Measurements from ENCODE around the gene CCT6A.
"Not testable (repeated sequence)": the region's sequence is repeated elsewhere in the genome, so short reads cannot be mapped to it uniquely, and the experiment has no call there.

The CCT6A gene, protein sequence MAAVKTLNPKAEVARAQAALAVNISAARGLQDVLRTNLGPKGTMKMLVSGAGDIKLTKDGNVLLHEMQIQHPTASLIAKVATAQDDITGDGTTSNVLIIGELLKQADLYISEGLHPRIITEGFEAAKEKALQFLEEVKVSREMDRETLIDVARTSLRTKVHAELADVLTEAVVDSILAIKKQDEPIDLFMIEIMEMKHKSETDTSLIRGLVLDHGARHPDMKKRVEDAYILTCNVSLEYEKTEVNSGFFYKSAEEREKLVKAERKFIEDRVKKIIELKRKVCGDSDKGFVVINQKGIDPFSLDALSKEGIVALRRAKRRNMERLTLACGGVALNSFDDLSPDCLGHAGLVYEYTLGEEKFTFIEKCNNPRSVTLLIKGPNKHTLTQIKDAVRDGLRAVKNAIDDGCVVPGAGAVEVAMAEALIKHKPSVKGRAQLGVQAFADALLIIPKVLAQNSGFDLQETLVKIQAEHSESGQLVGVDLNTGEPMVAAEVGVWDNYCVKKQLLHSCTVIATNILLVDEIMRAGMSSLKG

GRCh38 chr7:56051339-56052191 lies at the start of gene CCT6A, which contains the start of gene PSPH:
CCT6A (plus strand) TSS chr7:56051765; CDS start chr7:56051849, 84 bp downstream.
PSPH (minus strand) TSS chr7:56051444; CDS start chr7:56021212, 30,232 bp downstream.
- DNase-seq = peak; percentile 87 to 89

DNA sequence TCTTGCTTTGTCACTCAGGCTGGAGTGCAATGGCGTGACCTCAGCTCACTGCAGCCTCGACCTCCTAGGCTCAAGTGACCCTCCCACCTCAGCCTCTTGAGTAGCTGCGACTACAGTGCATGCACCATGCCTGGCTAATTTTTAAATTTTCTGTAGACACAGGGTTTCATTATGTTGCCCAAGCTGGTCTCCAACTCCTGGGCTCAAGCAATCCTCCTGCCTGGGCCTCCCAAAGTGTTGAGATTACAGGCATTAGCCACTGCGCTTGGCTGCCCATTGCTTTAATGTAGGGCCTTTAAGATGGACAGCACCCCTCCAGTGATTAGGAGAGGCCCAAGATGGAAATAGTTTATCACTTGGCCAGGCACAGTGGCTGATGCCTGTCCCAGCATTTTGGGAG lies 47.8 kb upstream of the CCT6A start:
- no peak for DNase-seq

DNA sequence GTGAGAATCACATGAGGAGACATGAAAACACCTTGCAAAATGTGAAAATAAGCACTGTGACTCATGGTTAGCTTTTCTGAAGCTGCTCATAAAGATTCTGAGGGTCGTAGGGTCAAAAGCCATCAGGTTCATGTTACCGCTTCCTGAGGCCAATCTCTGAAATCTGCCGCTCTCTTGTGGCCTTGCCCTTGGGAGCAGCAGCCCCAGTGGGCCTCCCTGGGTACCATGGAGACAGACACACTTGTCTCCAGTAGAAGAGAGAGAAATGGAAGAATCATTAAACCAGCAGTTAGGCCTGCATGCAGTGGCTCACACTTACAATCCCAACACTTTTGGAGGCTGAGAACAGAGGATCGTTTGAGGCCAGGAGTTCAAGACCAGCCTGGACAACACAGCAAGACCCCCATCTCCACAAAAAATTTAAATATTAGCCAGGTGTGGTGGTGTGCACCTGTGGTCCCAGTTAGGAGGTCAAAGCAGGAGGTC lies 44.4 kb upstream of the CCT6A start:
- no peak for DNase-seq

GRCh38 chr7:56007891-56008290 lies 43.7 kb upstream of the CCT6A start:
- no peak for DNase-seq

DNA sequence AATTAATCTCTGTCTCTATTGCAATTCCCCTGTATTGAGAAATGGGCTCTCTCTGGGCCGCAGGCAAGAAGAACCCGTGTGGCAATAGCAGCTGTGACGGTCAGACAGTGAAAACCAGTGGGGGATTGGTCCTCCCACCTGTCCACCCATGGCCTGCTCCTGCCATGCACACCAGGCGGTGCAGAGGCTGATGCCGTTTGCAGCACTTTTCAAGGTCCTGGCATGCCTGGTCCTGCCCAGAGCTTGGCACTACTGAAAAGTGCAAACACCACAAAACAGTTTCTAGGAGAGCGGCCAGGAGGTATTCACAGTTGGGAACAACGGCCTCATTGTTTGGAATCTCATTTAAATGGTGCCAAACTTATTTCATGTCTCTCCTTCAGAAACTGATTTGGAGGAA lies 41.9 kb upstream of the CCT6A start:
- DNase-seq = no peak

DNA sequence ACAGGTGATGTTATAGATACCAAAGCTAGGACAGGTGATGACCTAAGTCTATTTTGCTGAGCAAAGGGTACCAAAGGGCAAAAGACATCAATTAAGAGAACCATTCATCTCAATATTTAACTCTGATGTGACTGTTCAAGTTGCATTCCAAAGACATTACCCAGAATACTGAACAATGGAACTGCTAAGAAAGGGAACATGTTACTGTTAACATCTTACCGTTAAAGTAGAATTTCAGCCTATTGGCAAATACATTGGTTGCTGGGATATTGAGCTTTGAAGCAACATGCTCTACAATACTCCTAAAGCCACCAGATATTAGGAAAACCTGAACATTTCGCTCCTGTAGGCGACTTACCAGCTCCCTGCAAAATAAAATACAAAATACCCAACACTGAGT lies 34.5 kb upstream of the CCT6A start:
- not testable (repeated sequence) for DNase-seq

DNA sequence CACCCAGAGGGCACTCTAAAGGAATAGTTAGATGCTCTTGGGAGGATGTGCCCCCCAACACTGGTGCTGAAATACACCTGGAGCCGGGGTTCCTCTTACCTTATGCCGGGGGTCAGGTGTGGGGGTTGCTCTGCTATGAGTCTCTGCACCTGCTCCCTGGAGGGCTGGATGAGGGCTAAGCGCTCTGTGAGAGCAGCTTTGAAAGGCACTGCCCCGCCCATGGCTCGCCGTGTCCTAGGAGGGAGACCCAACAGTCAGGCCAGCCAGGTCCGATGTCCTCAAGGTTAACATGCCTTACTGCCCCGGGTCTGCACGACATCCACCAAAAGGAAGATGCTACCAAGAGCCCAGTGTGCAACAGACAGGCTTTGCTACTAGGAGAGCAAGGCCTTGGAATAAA lies 32.1 kb upstream of the CCT6A start:
- no peak for DNase-seq

GRCh38 chr7:56023500-56023899 lies 28.1 kb upstream of the CCT6A start:
- DNase-seq = no peak

GRCh38 chr7:56026538-56026937 lies 25.0 kb upstream of the CCT6A start:
- DNase-seq = no peak

DNA sequence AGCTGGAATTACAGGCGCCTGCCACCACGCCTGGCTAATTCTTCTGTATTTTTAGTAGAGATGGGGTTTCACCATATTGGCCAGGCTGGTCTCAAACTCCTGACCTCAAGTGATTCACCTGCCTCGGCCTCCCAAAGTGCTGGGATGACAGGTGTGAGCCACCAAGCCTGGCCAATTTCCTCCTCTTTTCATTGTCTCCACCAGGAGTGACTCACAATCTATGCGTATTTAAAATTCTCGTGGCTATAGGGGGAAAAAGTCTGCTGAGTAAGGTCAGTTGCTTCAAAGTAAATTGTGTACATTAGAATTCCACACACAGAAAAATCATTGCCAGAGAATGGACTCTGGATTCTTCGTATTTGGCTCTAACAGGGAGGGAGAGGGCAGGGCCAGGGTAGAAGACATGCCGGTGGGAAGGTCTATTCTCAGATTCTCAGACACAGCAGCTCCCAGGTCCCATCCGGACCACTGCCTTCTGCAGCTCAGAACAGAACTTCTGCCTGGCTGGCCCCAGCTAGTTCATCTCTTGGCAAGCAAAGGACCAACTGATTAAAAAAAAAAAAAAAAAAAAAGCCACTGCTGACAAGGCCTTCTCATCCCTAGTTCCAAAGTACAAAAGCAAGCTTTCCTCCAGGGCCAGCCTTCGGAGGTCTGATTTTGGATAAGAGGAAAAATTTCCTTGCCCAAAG lies 22.5 kb upstream of the CCT6A start:
- no peak for DNase-seq

DNA sequence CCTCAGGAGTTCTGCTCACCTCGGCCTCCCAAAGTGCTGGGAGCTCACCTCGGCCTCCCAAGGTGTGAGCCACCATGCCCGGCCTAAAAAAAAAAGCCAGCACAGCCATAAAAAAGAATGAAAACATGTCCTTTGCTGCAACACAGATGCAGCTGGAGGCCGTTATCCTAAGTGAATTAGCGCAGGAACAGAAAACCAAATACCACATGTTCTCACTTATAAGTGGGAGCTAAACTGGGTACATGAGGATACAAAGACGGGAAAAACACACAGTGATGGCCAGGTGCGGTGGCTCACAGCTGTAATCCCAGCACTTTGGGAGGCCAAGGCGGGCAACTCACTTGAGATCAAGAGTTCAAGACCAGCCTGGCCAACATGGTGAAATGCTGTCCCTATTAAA lies 21.2 kb upstream of the CCT6A start:
- no peak for DNase-seq

DNA sequence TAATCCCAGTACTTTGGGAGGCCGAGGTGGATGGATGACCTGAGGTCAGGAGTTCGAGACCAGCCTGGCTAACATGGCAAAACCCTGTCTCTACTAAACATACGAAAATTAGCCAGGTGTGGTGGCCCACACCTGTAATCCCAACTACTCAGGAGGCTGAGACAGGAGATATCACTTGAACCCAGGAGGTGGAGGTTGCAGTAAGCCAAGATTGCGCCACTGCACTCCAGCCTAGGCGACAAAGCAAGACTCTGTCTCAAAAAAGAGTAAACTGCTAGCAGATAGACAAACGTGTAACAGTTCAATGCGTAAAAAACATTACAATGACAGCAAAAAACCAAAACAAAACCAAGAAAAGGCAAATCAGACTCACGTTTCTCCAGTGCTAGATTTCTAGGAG lies 20.0 kb upstream of the CCT6A start:
- not testable (repeated sequence) for DNase-seq

DNA sequence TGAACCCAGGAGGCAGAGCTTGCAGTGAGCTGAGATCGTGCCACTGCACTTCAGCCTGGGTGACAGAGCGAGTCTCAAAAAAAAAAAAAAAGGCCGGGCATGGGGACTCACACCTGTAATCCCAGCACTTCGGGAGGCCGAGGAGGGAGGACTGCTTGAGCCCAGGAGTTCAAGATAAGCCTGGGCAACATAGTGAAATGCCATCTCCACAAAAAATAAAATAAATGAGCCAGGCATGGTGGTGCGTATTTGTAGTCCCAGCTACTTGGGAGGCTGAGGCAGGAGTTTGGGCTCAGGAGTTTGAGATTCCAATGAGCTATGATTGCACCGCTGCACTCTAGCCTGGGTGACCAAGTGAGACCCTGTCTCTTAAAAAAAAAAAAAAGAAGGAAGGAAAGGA lies 19.0 kb upstream of the CCT6A start:
- DNase-seq = not testable (repeated sequence)

- DNase-seq = peak; percentile 74 to 76
These were observed 17.7 kb upstream of the CCT6A start for GRCh38 chr7:56033671-56034432.

DNA sequence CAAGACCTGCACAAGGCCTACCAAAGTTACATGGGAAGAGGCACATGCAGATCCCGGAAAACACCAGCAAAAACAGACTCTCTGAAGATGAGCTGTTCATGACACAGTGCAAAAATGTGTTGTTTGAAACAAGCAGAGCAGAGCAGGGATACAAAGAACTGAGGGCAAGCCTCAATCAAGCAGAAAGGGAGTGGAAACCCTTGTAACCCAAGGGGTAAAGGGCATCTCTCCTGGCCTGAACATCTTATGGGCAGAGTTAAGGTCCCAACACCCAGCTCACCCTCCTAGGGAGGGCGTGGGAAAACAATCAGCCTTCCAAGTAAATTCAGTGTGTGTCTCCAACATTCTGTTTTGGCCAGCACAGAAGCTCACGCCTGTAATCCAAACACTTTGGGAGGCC lies 10.8 kb upstream of the CCT6A start:
- no peak for DNase-seq

GRCh38 chr7:56045758-56046157 lies 5.8 kb upstream of the CCT6A start:
- DNase-seq = not testable (repeated sequence)

DNA sequence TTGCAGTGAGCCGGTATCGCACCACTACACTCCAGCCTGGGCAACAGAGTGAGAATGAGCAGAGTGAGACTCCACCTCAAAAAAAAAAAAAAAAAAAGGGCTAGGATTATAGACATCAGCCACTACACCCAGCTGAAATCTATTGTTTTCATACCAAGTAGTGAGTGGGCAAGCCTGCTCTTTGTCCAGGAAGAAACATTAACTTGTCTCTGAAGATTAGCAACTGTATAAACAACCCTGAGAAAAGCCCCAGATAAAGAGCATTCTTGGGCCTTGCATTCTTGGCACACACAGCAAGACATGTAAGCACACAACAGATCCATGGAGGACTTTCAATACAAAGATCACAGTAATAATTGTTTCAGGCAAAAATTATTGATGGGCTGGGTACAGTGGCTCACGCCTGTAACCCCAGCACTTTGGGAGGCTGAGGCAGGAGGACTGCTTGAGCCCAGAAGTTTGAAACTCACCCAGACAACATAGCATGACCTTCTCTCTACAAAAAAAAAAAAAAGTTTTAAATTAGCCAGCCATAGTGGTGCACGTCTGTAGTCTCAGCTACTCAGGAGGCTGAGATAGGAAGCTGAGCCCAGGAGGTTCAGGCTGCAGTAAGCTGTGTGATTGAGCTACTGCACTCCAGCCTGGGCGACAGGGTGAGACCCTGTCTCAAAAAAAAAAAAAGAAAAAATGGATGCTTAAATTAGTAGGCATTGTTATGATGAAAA lies 4.7 kb upstream of the CCT6A start:
- no peak for DNase-seq

GRCh38 chr7:56047446-56048116 lies 4.0 kb upstream of the CCT6A start:
- DNase-seq = not testable (repeated sequence)

DNA sequence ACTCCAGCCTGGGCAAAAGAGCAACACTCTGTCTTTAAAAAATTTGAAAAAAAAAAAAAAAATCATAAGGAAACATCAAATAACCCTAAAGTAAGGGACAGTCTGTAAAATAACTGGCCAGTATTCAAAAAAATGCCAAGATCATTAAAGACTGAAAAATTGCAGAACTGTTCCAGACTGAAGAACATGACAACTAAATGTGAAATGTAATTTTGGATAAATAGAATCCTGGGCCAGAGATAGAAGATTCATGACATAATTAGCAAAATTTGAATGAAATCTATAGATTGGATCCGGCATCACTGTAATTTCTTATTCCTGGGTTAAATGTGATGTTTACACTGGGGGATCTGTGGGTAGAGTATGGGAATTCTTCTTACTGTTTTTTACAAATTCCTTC lies 3.3 kb upstream of the CCT6A start:
- no peak for DNase-seq

- not testable (repeated sequence) for DNase-seq
These were observed 2.8 kb upstream of the CCT6A start for GRCh38 chr7:56048763-56049162.

DNA sequence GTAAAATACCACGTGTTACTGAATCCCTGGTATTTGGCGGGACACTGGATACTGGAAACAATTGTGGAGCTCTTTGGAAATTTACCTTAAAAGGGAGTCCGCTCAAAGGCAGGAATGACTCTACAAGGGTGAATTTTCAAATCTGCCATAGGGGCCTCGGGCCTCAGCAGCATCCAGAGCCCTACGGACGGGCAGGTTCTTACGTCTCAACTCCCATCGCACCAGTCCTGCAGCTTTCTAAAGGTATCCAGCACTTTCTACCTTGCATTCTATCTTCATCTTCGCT lies 569 bp upstream of the CCT6A start:
- no peak for DNase-seq
